T-helper 2 cell treated with Interferon-gamma antibody and Interleukin-4, amounts not matched to agents 5 μg/mL and 100 μg/mL, for 36 hours (primary cell): ENCODE measurements around the gene CBR1.
A peak's percentile ranks its signal among the peaks of the same experiment; 100 is the strongest.
"Not testable (repeated sequence)": the region's sequence is repeated elsewhere in the genome, so short reads cannot be mapped to it uniquely, and the experiment has no call there.

Experiments
- DNase-seq: peaks from one replicate; pipeline ENCODE4 v3.0.0; 2021; ENCODE audit warnings: low spot score
- H3K27ac Mint-ChIP-seq: one replicate; pipeline ENCODE4 v1.8.0; 2021; ENCODE audit warnings: mild to moderate bottlenecking, mixed read lengths
- H3K27me3 Mint-ChIP-seq: one replicate; pipeline ENCODE4 v1.8.0; 2021; ENCODE audit warnings: low read depth, mixed read lengths
- H3K36me3 Mint-ChIP-seq: one replicate; pipeline ENCODE4 v1.8.0; 2021; ENCODE audit warnings: low read depth, mixed read lengths
- H3K4me1 Mint-ChIP-seq: one replicate; pipeline ENCODE4 v1.8.0; 2021; ENCODE audit warnings: low read depth, mixed read lengths
- H3K4me3 Mint-ChIP-seq: one replicate; pipeline ENCODE4 v1.8.0; 2022; ENCODE audit warnings: mild to moderate bottlenecking, moderate library complexity, mixed read lengths
- H3K9me3 Mint-ChIP-seq: one replicate; pipeline ENCODE4 v1.8.0; 2021; ENCODE audit warnings: mixed read lengths

Gene CBR1

GRCh38 chr21:36079671-36080070 is 9.8 kb downstream of the CBR1 start:
- no peak for DNase-seq
- H3K9me3 Mint-ChIP-seq, result no peaks in the 10 kb centered on the region
- no peaks in the 10 kb centered on the region for H3K36me3 Mint-ChIP-seq
- H3K4me1 Mint-ChIP-seq, result peaks cover 38% of the 10 kb centered on the region
- H3K27me3 Mint-ChIP-seq, result peaks cover 2% of the 10 kb centered on the region
- peak overlapping the region; percentile 68 for H3K4me3 Mint-ChIP-seq
- H3K27ac Mint-ChIP-seq, result peak overlapping the region; percentile 89

DNA sequence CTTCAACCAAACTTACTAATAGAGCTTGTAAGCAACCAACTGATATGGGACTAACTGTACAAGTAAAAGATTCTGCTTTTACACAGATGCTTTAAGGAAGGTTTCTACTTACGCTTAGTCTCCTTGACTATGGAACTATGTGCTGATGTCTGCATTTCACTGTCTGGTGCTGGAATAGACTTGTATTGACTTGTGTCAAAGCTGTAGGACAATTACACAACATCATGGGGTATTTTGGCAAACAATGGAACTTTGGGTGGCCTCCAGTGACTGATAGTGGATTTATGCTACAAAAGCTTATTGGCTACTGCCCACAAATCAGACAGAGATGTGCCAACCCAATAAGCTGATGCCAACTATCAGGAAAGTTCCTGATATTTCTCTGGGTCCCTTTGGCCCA is 10.6 kb downstream of the CBR1 start:
- no peaks in the 10 kb centered on the region for H3K9me3 Mint-ChIP-seq
- H3K36me3 Mint-ChIP-seq, result no peaks in the 10 kb centered on the region
- no peak overlapping the region for H3K27ac Mint-ChIP-seq
- no peak for DNase-seq
- peaks cover 37% of the 10 kb centered on the region for H3K4me1 Mint-ChIP-seq
- H3K27me3 Mint-ChIP-seq, result peaks cover 2% of the 10 kb centered on the region
- no peak overlapping the region for H3K4me3 Mint-ChIP-seq

- H3K4me3 Mint-ChIP-seq, result no peak overlapping the region
- peaks cover 2% of the 10 kb centered on the region for H3K27me3 Mint-ChIP-seq
- H3K36me3 Mint-ChIP-seq, result no peaks in the 10 kb centered on the region
- DNase-seq, result no peak
- H3K27ac Mint-ChIP-seq, result no peak overlapping the region
- no peaks in the 10 kb centered on the region for H3K9me3 Mint-ChIP-seq
- peaks cover 28% of the 10 kb centered on the region for H3K4me1 Mint-ChIP-seq
Observed at GRCh38 chr21:36082237-36082664, 12.4 kb downstream of the CBR1 start.

- no peak overlapping the region for H3K27ac Mint-ChIP-seq
- no peaks in the 10 kb centered on the region for H3K36me3 Mint-ChIP-seq
- no peak overlapping the region for H3K4me3 Mint-ChIP-seq
- H3K27me3 Mint-ChIP-seq, result no peaks in the 10 kb centered on the region
- H3K4me1 Mint-ChIP-seq, result peaks cover 6% of the 10 kb centered on the region
- no peaks in the 10 kb centered on the region for H3K9me3 Mint-ChIP-seq
- DNase-seq, result no peak
Observed at GRCh38 chr21:36087362-36088138, 17.7 kb downstream of the CBR1 start.

- peaks cover 4% of the 10 kb centered on the region for H3K36me3 Mint-ChIP-seq
- H3K9me3 Mint-ChIP-seq, result peaks cover 17% of the 10 kb centered on the region
- peaks cover 6% of the 10 kb centered on the region for H3K4me1 Mint-ChIP-seq
- DNase-seq, result no peak
- no peak overlapping the region for H3K4me3 Mint-ChIP-seq
- no peak overlapping the region for H3K27ac Mint-ChIP-seq
- no peaks in the 10 kb centered on the region for H3K27me3 Mint-ChIP-seq
Observed at GRCh38 chr21:36089946-36090345, 20.1 kb downstream of the CBR1 start.

DNA sequence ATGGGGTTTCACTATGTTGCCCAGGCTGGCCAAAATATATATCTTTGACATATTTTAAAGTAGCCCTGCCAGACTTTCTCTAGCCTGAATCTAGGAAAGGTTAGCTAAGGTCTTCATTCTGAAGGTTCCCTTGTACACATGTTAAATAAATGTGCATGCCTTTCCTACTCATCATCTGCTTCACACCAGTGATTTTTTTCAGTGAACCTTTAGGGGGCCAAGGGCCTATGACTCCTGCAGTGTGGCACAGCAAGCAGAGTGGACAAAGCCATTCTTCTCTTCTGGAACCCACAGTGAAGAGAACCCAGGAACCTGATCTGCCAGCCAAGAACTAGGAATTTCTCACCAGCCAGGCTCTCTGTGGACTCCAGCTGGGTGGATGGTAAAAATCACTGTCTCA is 22.9 kb downstream of the CBR1 start:
- Mint-ChIP-seq H3K36me3 (peaks cover 8% of the 10 kb centered on the region), H3K4me3 (no peak overlapping the region), H3K27ac (no peak overlapping the region), H3K4me1 (no peaks in the 10 kb centered on the region), H3K9me3 (peaks cover 20% of the 10 kb centered on the region), H3K27me3 (no peaks in the 10 kb centered on the region)
- no peak for DNase-seq

GRCh38 chr21:36093512-36093911 is 23.7 kb downstream of the CBR1 start:
- no peak for DNase-seq
- Mint-ChIP-seq H3K4me3 (no peak overlapping the region), H3K27ac (no peak overlapping the region), H3K36me3 (peaks cover 8% of the 10 kb centered on the region), H3K27me3 (no peaks in the 10 kb centered on the region), H3K4me1 (no peaks in the 10 kb centered on the region), H3K9me3 (peaks cover 20% of the 10 kb centered on the region)

- Mint-ChIP-seq H3K4me3 (no peak overlapping the region), H3K27ac (no peak overlapping the region), H3K27me3 (peaks cover 2% of the 10 kb centered on the region), H3K9me3 (peaks cover 20% of the 10 kb centered on the region), H3K4me1 (peaks cover 2% of the 10 kb centered on the region), H3K36me3 (peaks cover 8% of the 10 kb centered on the region)
- DNase-seq, result no peak
Observed at GRCh38 chr21:36096398-36097290, 26.8 kb downstream of the CBR1 start.

- peaks cover 4% of the 10 kb centered on the region for H3K27me3 Mint-ChIP-seq
- H3K9me3 Mint-ChIP-seq, result peaks cover 20% of the 10 kb centered on the region
- H3K4me3 Mint-ChIP-seq, result no peak overlapping the region
- DNase-seq, result no peak
- peaks cover 2% of the 10 kb centered on the region for H3K4me1 Mint-ChIP-seq
- peaks cover 8% of the 10 kb centered on the region for H3K36me3 Mint-ChIP-seq
- H3K27ac Mint-ChIP-seq, result no peak overlapping the region
Observed at GRCh38 chr21:36097427-36098181, 27.8 kb downstream of the CBR1 start.

DNA sequence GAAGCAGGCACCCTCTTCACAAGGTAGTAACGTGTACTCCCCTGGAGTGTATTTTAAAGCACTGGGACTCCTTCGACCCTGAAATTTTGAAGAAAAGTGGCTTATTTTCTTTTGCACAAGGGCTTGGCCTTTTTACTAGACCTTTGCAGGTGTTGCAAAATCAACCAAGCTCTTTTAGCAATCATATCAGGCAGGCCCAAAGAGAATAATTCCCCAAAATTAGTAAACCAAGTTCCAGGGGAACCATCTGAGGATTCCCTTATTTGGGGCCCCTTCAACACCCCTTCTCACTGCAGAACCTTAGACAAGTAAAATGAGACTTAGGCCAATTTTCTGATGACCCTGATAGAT is 28.3 kb downstream of the CBR1 start:
- H3K4me3 Mint-ChIP-seq, result no peak overlapping the region

DNA sequence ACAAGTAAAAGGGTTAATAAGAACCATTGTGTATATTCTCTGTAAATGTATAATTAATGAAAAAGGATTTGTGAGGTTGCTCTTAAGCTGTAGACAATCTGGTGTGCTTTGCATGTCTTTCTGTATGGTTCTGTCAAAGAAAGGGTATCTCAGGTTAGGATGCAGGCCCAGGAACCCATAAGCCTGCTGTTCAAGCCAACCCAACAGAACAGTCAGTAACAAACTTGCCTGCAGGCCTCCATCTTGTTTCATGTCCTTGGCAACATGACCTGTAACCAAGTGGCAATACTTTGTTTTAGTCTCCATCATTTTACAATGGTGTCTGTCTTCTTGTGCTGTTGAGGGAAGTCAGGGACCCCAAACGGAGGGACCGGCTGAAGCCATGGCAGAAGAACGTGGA is 29.2 kb downstream of the CBR1 start:
- Mint-ChIP-seq H3K27me3 (peaks cover 16% of the 10 kb centered on the region), H3K36me3 (peaks cover 3% of the 10 kb centered on the region), H3K4me1 (peaks cover 2% of the 10 kb centered on the region), H3K9me3 (peaks cover 10% of the 10 kb centered on the region), H3K27ac (no peak overlapping the region), H3K4me3 (no peak overlapping the region)
- no peak for DNase-seq

More for the DNA sequence above, 28.3 kb downstream of the CBR1 start:
- Mint-ChIP-seq H3K27ac (no peak overlapping the region), H3K9me3 (peaks cover 16% of the 10 kb centered on the region), H3K27me3 (peaks cover 7% of the 10 kb centered on the region), H3K36me3 (peaks cover 8% of the 10 kb centered on the region), H3K4me1 (peaks cover 2% of the 10 kb centered on the region)
- no peak for DNase-seq

DNA sequence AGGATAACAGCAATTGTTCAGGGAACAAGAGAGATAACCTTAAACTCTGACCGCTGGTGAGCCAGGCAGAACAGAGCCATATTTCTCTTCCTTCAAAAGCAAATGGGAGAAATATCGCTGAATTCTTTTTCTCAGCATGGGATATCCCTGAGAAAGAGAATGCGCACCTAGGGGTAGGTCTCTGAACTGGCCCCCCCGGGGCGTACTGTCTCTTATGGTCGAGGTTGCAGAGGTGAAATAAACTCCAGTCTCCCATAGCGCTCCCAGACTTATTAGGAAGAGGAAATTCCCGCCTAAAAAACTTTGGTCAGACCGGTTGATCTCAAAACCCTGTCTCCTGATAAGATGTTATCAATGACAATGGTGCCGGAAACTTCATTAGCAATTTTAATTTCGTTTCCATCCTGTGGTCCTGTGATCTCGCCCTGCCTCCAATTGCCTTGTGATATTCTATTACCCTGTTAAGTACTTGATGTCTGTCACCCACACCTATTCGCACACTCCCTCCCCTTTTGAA is 29.9 kb downstream of the CBR1 start:
- not testable (repeated sequence) for DNase-seq, H3K4me3 Mint-ChIP-seq, H3K27ac Mint-ChIP-seq, H3K9me3 Mint-ChIP-seq, H3K4me1 Mint-ChIP-seq, H3K36me3 Mint-ChIP-seq
- peaks cover 23% of the 10 kb centered on the region for H3K27me3 Mint-ChIP-seq

DNA sequence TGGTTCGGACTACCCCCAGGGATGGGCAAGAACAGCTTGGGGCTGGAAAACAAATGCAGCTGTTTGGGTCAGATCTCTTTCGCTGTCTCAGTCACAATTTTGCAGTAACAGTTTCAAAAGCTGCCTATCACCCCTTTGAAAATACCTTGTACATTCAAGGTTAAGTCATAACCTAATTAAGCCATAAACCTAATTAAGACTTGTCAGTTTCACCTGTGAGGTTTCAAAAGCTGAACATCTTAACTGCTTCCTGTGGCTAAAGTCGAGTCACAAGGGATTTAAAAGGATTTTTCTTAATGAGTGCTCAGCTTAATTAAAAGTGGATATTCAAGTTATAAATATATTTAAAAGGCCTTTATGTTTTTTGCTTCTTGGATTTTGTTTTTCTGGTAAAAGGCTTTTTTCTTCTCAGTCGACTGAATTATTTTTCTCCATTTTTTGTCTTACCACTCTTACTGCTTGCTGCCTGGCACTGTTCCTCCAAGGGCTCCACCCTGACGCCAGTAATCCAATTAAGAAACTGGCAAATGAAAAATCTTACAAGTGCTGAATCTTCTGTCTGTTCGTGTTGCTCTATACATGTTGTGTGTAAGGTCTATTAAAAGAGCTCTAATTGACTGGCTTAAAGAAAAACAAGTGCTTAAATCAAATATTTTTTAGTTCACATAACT is 31.3 kb downstream of the CBR1 start:
- Mint-ChIP-seq H3K27ac (no peak overlapping the region), H3K4me3 (no peak overlapping the region), H3K9me3 (peaks cover 4% of the 10 kb centered on the region), H3K4me1 (peaks cover 12% of the 10 kb centered on the region), H3K27me3 (peaks cover 37% of the 10 kb centered on the region), H3K36me3 (peaks cover 3% of the 10 kb centered on the region)
- DNase-seq, result no peak
